GM12878 (cell line): ENCODE data around the gene SLC12A6. TPM values are rescaled to one million over a fixed set of nuclear protein-coding genes. Genes with fewer than 3 reads are reported as not detected.

ENCODE experiments used
- ATAC-seq: fragments of 200-7000 bp; cut with Tn5 transposase; 3 replicates; pipeline ENCODE4 v1.9.1; 2020; ENCODE audit warnings: mild to moderate bottlenecking, moderate library complexity
- BruUV-seq: library from RNA; stranded (reverse); fragments of 400-500 nt; replicated peaks from 2 replicates; lab custom pipeline; 2021; lab: Mats Ljungman, UMichigan
- CTCF ChIA-PET: fragments of 300-600 bp; sonication (Branson Sonifier 250); formaldehyde crosslinking; extraction: SDS; loops from one replicate; lab custom pipeline; 2021; ENCODE audit warnings: inconsistent platforms; lab: Yijun Ruan, JAX
- POLR2A ChIA-PET: fragments of 350-600 bp; formaldehyde crosslinking; extraction: SDS; loops from one replicate; lab custom pipeline; 2021; ENCODE audit warnings: inconsistent platforms; lab: Charles Lee
- RAD21 ChIA-PET: fragments of 300-600 bp; sonication (Branson Sonifier 250); formaldehyde crosslinking; loops from one replicate; lab custom pipeline; 2023; ENCODE audit warnings: antibody characterized with exemption; ENCODE audit not compliant: unreplicated experiment; lab: Charles Lee
- SMC1A ChIA-PET: fragments of 300-600 bp; sonication (Branson Sonifier 250); formaldehyde crosslinking; loops from one replicate; lab custom pipeline; 2023; ENCODE audit not compliant: unreplicated experiment, uncharacterized antibody; lab: Charles Lee
- DNase-seq: peaks from one replicate; pipeline ENCODE4 v3.0.0-alpha.2; 2011; ENCODE audit warnings: low read depth, low spot score
- FAIRE-seq: peaks from 3 replicates; lab custom pipeline; 2011; peaks lifted over from hg19 to GRCh38; lab: Jason Lieb, UNC
- H2AFZ ChIP-seq: 2 replicates; pipeline ENCODE4 v1.6.0; 2011; ENCODE audit warnings: low read depth, low read length, control low read depth; ENCODE audit not compliant: control insufficient read depth
- H3K27ac ChIP-seq: 2 replicates; pipeline ENCODE4 v1.5.1; 2011; ENCODE audit warnings: control low read depth; ENCODE audit not compliant: control insufficient read depth, insufficient read depth
- H3K27me3 ChIP-seq, 2 experiments: replicated peaks in 1 of 2; 2 replicates each; pipeline versions ENCODE4 v1.6.0 to v1.6.1; 2011; ENCODE audit warnings: low read length in 1 of 2; ENCODE audit not compliant: control insufficient read depth in 2 of 2, insufficient read depth in 2 of 2
- H3K36me3 ChIP-seq, 2 experiments: 2 replicates each; pipeline ENCODE4 v1.5.1; 2011; ENCODE audit warnings: low read length in 1 of 2; ENCODE audit not compliant: control insufficient read depth in 2 of 2, insufficient read depth in 2 of 2
- H3K4me1 ChIP-seq: 2 replicates; pipeline ENCODE4 v1.6.1; 2011; ENCODE audit warnings: mild to moderate bottlenecking, low read length, moderate library complexity, mixed read lengths; ENCODE audit not compliant: control insufficient read depth, insufficient read depth
- H3K4me2 ChIP-seq: 2 replicates; pipeline ENCODE4 v1.6.0; 2011; ENCODE audit warnings: control low read depth; ENCODE audit not compliant: control insufficient read depth, insufficient read depth
- H3K4me3 ChIP-seq: fragments of 200-600 bp; sonication (generic); 2 replicates; pipeline ENCODE4 v1.5.1; 2016
- H3K79me2 ChIP-seq: 2 replicates; pipeline ENCODE4 v1.6.0; 2011; ENCODE audit warnings: low read length; ENCODE audit not compliant: control insufficient read depth, insufficient read depth
- H3K9ac ChIP-seq: 2 replicates; pipeline ENCODE4 v1.8.0; 2011; ENCODE audit warnings: low read length, control low read depth, mixed read lengths; ENCODE audit not compliant: control insufficient read depth, insufficient read depth
- H3K9me3 ChIP-seq: replicated peaks from 3 replicates; pipeline ENCODE4 v1.5.1; 2011; ENCODE audit warnings: mild to moderate bottlenecking, low read length; ENCODE audit not compliant: control insufficient read depth, insufficient read depth
- H4K20me1 ChIP-seq: 2 replicates; pipeline ENCODE4 v1.6.0; 2011; ENCODE audit not compliant: control insufficient read depth, insufficient read depth
- CHD2 ChIP-seq: IDR thresholded peaks from 2 replicates; pipeline ENCODE4 v1.6.1; 2011; ENCODE audit warnings: low read depth, low read length, improper control_type of control experiment, borderline replicate concordance
- DPF2 ChIP-seq: fragments of 450-650 bp; IDR thresholded peaks from 2 replicates; pipeline ENCODE4 v1.6.1; 2017; ENCODE audit warnings: mild to moderate bottlenecking
- IKZF1 ChIP-seq: fragments of 450-650 bp; conservative IDR thresholded peaks from 2 replicates; pipeline ENCODE4 v1.6.1; 2017; ENCODE audit warnings: antibody characterized with exemption, mild to moderate bottlenecking
- IKZF2 ChIP-seq, 2 experiments: fragments of 450-650 bp; IDR thresholded peaks; 2 replicates each; pipeline ENCODE4 v1.6.1; 2017; ENCODE audit warnings: mild to moderate bottlenecking in 2 of 2, moderate library complexity in 2 of 2
- NR2F1 ChIP-seq: fragments of 450-650 bp; conservative IDR thresholded peaks from 2 replicates; pipeline ENCODE4 v1.6.1; 2017; ENCODE audit warnings: mild to moderate bottlenecking
- SMARCA5 ChIP-seq: fragments of 450-650 bp; IDR thresholded peaks from 2 replicates; pipeline ENCODE4 v1.6.1; 2017; ENCODE audit warnings: mild to moderate bottlenecking
- SPI1 ChIP-seq: IDR thresholded peaks from 2 replicates; pipeline ENCODE4 v1.6.1; 2011; ENCODE audit warnings: low read depth, mild to moderate bottlenecking, low read length, moderate library complexity, borderline replicate concordance; ENCODE audit not compliant: insufficient read depth
- WGBS: methylation state at CpG from one replicate; pipeline ENCODE4 v1.1.6; 2016; ENCODE audit warnings: low lambda C conversion rate; ENCODE audit not compliant: insufficient replicate concordance, insufficient coverage; ENCODE audit errors: missing lambda C conversion rate; 5-methylcytosine and 5-hydroxymethylcytosine counted together
- in situ Hi-C: fragments of 300-500 bp; cut with MboI; formaldehyde crosslinking; loops from 9 replicates; pipeline ENCODE4 v1.14.3; 2018; ENCODE audit warnings: mixed read lengths
- intact Hi-C: fragments of 100-400 bp; cut with micrococcal nuclease; formaldehyde crosslinking; loops from one replicate; pipeline ENCODE4 v1.14.2; 2022; ENCODE audit not compliant: unreplicated experiment
- polyA plus RNA-seq, 11 experiments: library from polyadenylated mRNA; depleted of rRNA in 4 of 11; unstranded in 6 of 11; stranded (reverse) in 5 of 11; fragments of >200 nt; fragmentation: Nextera tagmentation in 4 of 11; fragmentation: Illumina TruSeq in 1 of 11; extraction: Ambion mirVana in 4 of 11; extraction: Trizol in 1 of 11; gene quantifications; 1 replicate in 1 of 11; 2 replicates in 10 of 11; pipeline versions ENCODE4 v1.2.1 to v1.2.3, GENCODE V29; 2011 to 2016; ENCODE audit warnings: inconsistent platforms in 2 of 11, missing spikeins in 2 of 11, low read depth in 1 of 11
- total RNA-seq, 4 experiments: library from RNA; depleted of rRNA in 3 of 4; stranded (reverse); fragments of >200 nt in 3 of 4; fragmentation: Illumina TruSeq in 1 of 4; extraction: Trizol in 1 of 4; gene quantifications; 2 replicates each; pipeline versions ENCODE4 v1.2.1 to v1.2.3, GENCODE V29; 2013 to 2021
- TF ChIP-seq, protein P1 (sequence below): fragments of 450-650 bp; IDR thresholded peaks from 2 replicates; pipeline ENCODE4 v1.6.1; 2018; ENCODE audit warnings: borderline replicate concordance, mild to moderate bottlenecking; ENCODE audit not compliant: partially characterized antibody
- TF ChIP-seq, protein P2 (sequence below): IDR thresholded peaks from 2 replicates; pipeline ENCODE4 v1.6.1; 2011; ENCODE audit warnings: mild to moderate bottlenecking, low read depth, low read length, moderate library complexity; ENCODE audit not compliant: insufficient replicate concordance

The SLC12A6 gene
- total and polyA plus RNA-seq, 10 of the 15 experiments (the other 5 are each of a cell fraction or from before 2014, with no cell fraction given), result 4.7 to 94.4 (median 34.2) TPM

DNA sequence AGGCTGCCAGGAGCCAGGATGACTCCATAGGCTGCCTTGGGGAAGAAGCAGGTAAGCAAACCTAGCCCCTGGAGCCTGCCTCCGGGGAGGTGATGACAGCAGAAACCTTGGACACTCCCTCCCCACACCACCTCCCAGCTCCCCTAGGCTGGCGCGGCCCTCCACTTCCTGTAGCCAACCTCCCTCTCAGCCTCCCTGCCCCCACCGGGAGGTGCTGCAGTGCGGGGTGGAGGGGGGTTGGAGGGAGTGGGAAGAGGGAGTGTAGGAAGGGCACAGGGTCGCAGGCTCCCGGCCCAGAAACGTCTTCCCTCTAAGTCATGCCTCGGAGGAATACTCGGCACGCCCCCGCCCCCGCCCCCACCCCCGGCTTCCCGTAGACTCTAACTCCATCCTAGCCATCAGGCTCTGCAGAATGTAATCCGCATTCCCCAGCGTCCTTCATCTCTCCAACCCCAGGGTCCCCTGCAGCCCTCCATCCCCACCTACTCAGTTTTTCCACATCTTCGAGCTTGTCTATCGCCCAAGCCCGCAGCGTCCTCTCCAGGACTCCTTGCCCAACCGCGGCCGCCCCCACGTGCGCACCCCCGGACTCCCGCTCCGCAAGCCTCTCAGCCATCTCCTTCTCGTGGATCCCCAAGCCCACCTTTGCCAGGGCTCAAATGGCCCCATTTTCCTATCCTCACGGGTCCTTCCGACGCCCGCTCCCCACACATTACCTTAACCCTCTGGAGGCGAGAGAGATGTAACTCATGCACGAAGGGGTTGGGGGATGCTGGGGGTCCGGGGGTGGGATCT is 28.9 kb upstream of the SLC12A6 start:
- in situ Hi-C loops, result no loop called here
- intact Hi-C loops, result loop anchor here (1.0 to 5.0 kb wide), 6 partner anchors 23 to 304 kb away; partner anchors contain the start of genes EMC7, GOLGA8B, NOP10 and NUTM1
- under 1% methylated on average over 29 of the region's 37 CpGs for WGBS
- FAIRE-seq, result no peak
- TF ChIP-seq, protein P1, sequence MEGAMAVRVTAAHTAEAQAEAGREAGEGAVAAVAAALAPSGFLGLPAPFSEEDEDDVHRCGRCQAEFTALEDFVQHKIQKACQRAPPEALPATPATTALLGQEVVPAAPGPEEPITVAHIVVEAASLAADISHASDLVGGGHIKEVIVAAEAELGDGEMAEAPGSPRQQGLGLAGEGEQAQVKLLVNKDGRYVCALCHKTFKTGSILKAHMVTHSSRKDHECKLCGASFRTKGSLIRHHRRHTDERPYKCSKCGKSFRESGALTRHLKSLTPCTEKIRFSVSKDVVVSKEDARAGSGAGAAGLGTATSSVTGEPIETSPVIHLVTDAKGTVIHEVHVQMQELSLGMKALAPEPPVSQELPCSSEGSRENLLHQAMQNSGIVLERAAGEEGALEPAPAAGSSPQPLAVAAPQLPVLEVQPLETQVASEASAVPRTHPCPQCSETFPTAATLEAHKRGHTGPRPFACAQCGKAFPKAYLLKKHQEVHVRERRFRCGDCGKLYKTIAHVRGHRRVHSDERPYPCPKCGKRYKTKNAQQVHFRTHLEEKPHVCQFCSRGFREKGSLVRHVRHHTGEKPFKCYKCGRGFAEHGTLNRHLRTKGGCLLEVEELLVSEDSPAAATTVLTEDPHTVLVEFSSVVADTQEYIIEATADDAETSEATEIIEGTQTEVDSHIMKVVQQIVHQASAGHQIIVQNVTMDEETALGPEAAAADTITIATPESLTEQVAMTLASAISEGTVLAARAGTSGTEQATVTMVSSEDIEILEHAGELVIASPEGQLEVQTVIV, result no peak
- TF ChIP-seq IKZF2 (IDR thresholded peaks at IDR 0.05) (peak in 1 of 2 experiments; percentile 25; a peak in 1 of 4 replicates), SPI1 (peak; percentile 25; the same call in 1 of the 2 replicates), CHD2 (peak; percentile 51; the same call in 1 of the 2 replicates), NR2F1 (0 out of 2 replicates have a peak, but pooled peaks have one; percentile 6), IKZF1 (0 out of 2 replicates have a peak, but pooled peaks have one; percentile 55), SMARCA5 (no peak), DPF2 (peak; percentile 40; the same call in 1 of the 2 replicates)
- TF ChIP-seq, protein P2, sequence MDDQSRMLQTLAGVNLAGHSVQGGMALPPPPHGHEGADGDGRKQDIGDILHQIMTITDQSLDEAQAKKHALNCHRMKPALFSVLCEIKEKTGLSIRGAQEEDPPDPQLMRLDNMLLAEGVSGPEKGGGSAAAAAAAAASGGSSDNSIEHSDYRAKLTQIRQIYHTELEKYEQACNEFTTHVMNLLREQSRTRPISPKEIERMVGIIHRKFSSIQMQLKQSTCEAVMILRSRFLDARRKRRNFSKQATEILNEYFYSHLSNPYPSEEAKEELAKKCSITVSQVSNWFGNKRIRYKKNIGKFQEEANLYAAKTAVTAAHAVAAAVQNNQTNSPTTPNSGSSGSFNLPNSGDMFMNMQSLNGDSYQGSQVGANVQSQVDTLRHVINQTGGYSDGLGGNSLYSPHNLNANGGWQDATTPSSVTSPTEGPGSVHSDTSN, result no peak
- peaks cover 27% of the 10 kb centered on the region for H3K79me2 ChIP-seq
- H3K4me3 ChIP-seq, result peak overlapping the region; percentile 83
- peak overlapping the region; percentile 98 for H3K4me2 ChIP-seq
- peak overlapping the region; percentile 68; the same call in 1 of the 2 replicates for H3K9ac ChIP-seq
- H3K27me3 ChIP-seq, result no peaks in the 10 kb centered on the region
- no peak for DNase-seq
- BruUV-seq, result no TSS peak
- peak; percentile 58 for ATAC-seq
- RAD21 ChIA-PET, result interaction anchor here (0.6 to 4.3 kb wide), 22 partner anchors 8 to 256 kb away, joined by 3 to 37 read pairs (median 5); partner anchors contain the start of genes EMC4, KATNBL1, NOP10 and NUTM1
- H3K4me1 ChIP-seq, result peaks cover 34% of the 10 kb centered on the region
- CTCF ChIA-PET, result interaction anchor here (0.6 to 4.3 kb wide), 21 partner anchors 23 to 256 kb away, joined by 3 to 66 read pairs (median 7); partner anchors contain the start of genes EMC4, GOLGA8B, KATNBL1 and NOP10
- H4K20me1 ChIP-seq, result no peaks in the 10 kb centered on the region
- H3K36me3 ChIP-seq, result peaks cover 0 to 7% of the 10 kb centered on the region in 2 experiments; a peak in 3 of 4 replicates
- H3K27ac ChIP-seq, result peak overlapping the region; percentile 51
- POLR2A ChIA-PET, result interaction anchor here (0.8 to 2.6 kb wide), 7 partner anchors 8 to 39 kb away, joined by 3 to 13 read pairs (median 6); partner anchors contain the start of genes NOP10, NUTM1 and SLC12A6
- H2AFZ ChIP-seq, result peak overlapping the region; percentile 40
- H3K9me3 ChIP-seq, result no peaks in the 10 kb centered on the region
- SMC1A ChIA-PET, result interaction anchor here (0.7 to 3.9 kb wide), 17 partner anchors 12 to 267 kb away, joined by 3 to 30 read pairs (median 7); partner anchors contain the start of genes NOP10, NUTM1 and SLC12A6
